ENCODE data around the gene SLX4IP. TPM values are rescaled to one million over a fixed set of nuclear protein-coding genes. Genes with fewer than 3 reads are reported as not detected.

SLX4IP gene
- total and polyA plus RNA-seq, 2 donors (not counting 3 experiments of a cell fraction or from before 2014, with no cell fraction given) = 1.9 to 4.5 TPM

DNA sequence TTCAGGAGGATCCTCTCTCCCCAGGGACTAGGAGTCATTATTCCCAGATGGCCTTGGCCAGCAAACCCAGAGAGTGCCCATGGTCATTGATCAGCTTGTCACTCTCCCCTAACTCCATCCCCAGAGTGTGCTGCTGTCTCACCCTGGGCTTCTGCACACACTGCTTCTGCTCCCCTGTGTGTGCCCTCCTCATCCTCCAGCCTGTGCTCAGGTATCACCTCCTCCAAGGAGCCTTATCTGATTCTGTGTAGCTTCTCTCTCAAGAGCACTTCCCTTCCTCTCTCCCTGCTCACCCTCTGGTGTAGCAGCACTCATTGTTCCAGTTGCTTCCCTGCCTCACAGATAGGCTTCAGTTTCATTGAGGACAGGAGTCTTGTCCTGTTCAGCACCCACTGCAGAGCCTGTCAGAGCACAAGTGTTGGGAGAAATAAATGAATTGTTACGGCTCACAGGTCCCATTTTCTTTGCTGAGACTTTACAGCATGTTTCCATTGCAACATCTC is 136.3 kb downstream of the SLX4IP start:
- H3K27me3 ChIP-seq (ENCODE audit: control insufficient read depth in 2 of 2, insufficient read depth in 2 of 2, low read length in 2 of 2) = no peaks in the 10 kb centered on the region
- H3K9me1 ChIP-seq (replicated peaks; ENCODE audit: control insufficient read depth, extremely low read depth, insufficient read depth, low read length) = no peaks in the 10 kb centered on the region
- no peak overlapping the region for H3K4me3 ChIP-seq (replicated peaks in 1 of 3; ENCODE audit: insufficient read depth in 1 of 3, low read depth in 1 of 3, low read length in 3 of 3)
- no peaks in the 10 kb centered on the region for H3K79me2 ChIP-seq (ENCODE audit: control insufficient read depth, insufficient read depth, low read length)
- no peak overlapping the region for H2AFZ ChIP-seq (ENCODE audit: low read depth, low read length)
- intact Hi-C loops (cut with micrococcal nuclease) (no loop called here), dilution Hi-C loops (cut with MboI; ENCODE audit: extremely low pct_ligation_motif_present, low sequenced_read_pairs) (no loop called here)
- FAIRE-seq = no peak
- no peak overlapping the region for H3K27ac ChIP-seq (ENCODE audit: insufficient read depth, low read depth, low read length)
- ChIA-PET CTCF (interaction anchor here (1.2 to 1.6 kb wide), 2 partner anchors 19 to 65 kb away, joined by 3 read pairs; no protein-coding TSS in a partner anchor), POLR2A (no interaction called here)
- no peaks in the 10 kb centered on the region for H4K20me1 ChIP-seq (replicated peaks; ENCODE audit: control insufficient read depth, extremely low read depth, insufficient read depth, low read length)
- TF ChIP-seq, protein P1, sequence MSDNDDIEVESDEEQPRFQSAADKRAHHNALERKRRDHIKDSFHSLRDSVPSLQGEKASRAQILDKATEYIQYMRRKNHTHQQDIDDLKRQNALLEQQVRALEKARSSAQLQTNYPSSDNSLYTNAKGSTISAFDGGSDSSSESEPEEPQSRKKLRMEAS (IDR thresholded peaks at IDR 0.05; ENCODE audit: insufficient read depth, insufficient read length) = no peak
- TF ChIP-seq JUN (IDR thresholded peaks at IDR 0.05; ENCODE audit: borderline replicate concordance, insufficient read depth, insufficient read length, low read depth) = no peak
- TF ChIP-seq GATA2 (IDR thresholded peaks at IDR 0.05; ENCODE audit: insufficient read depth, insufficient read length, low read depth, low read length) = no peak
- no peak for TF ChIP-seq POLR2A (IDR thresholded peaks at IDR 0.05; ENCODE audit: low read depth, low read length)
- TF ChIP-seq POLR2AphosphoS5 (IDR thresholded peaks at IDR 0.05; ENCODE audit: insufficient read depth, low read depth, low read length) = no peak
- TF ChIP-seq EZH2 (IDR thresholded peaks at IDR 0.05; ENCODE audit: borderline replicate concordance, low read depth, low read length, severe bottlenecking) = no peak
- TF ChIP-seq MYC (IDR thresholded peaks at IDR 0.05; ENCODE audit: low read depth, low read length) = no peak
- no peak for TF ChIP-seq FOS (IDR thresholded peaks at IDR 0.05; ENCODE audit: borderline replicate concordance, insufficient read depth, low read length)
- TF ChIP-seq, protein P2, sequence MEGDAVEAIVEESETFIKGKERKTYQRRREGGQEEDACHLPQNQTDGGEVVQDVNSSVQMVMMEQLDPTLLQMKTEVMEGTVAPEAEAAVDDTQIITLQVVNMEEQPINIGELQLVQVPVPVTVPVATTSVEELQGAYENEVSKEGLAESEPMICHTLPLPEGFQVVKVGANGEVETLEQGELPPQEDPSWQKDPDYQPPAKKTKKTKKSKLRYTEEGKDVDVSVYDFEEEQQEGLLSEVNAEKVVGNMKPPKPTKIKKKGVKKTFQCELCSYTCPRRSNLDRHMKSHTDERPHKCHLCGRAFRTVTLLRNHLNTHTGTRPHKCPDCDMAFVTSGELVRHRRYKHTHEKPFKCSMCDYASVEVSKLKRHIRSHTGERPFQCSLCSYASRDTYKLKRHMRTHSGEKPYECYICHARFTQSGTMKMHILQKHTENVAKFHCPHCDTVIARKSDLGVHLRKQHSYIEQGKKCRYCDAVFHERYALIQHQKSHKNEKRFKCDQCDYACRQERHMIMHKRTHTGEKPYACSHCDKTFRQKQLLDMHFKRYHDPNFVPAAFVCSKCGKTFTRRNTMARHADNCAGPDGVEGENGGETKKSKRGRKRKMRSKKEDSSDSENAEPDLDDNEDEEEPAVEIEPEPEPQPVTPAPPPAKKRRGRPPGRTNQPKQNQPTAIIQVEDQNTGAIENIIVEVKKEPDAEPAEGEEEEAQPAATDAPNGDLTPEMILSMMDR (IDR thresholded peaks at IDR 0.05; ENCODE audit: extremely low read depth in 1 of 2, insufficient read depth in 1 of 2, low read depth in 1 of 2, low read length in 2 of 2) = no peak
- H3K9me3 ChIP-seq (replicated peaks; ENCODE audit: control insufficient read depth, insufficient read depth, low read length) = no peaks in the 10 kb centered on the region
- no peaks in the 10 kb centered on the region for H3K36me3 ChIP-seq (ENCODE audit: control insufficient read depth in 2 of 2, extremely low read depth in 1 of 2, insufficient read depth in 2 of 2, low read length in 2 of 2)
- H3K9ac ChIP-seq (replicated peaks; ENCODE audit: extremely low read depth, insufficient read depth, low read length) = no peak overlapping the region
- no peak overlapping the region for H3K4me2 ChIP-seq (ENCODE audit: insufficient read depth, low read length)
- peaks cover 2% of the 10 kb centered on the region for H3K4me1 ChIP-seq (ENCODE audit: control insufficient read depth, extremely low read depth, insufficient read depth, low read length)
- no TSS peak for BruUV-seq (replicated peaks)
- DNase-seq (ENCODE audit: low read depth, low spot score) = no peak
